GM23338 (cell line): ENCODE results near the gene ING3. TPM values are rescaled to one million over a fixed set of nuclear protein-coding genes. Genes with fewer than 3 reads are reported as not detected.

Experiments used
- ATAC-seq: fragments of 200-7000 bp; cut with Tn5 transposase; 3 replicates; pipeline ENCODE4 v1.9.1; 2020
- DNase-seq: peaks from one replicate; pipeline ENCODE4 v3.0.0-alpha.2; 2015; ENCODE audit warnings: low spot score
- H2AFZ ChIP-seq: fragments of 200-600 bp; sonication (generic); 2 replicates; pipeline ENCODE4 v1.8.0; 2016; ENCODE audit warnings: antibody characterized with exemption, mild to moderate bottlenecking, moderate library complexity
- H3F3A ChIP-seq: fragments of 200-600 bp; sonication (generic); replicated peaks from 2 replicates; pipeline ENCODE4 v1.8.0; 2017; ENCODE audit warnings: antibody characterized with exemption, mixed run types, low read depth
- H3K27ac ChIP-seq: fragments of 200-600 bp; sonication (generic); 2 replicates; pipeline ENCODE4 v1.6.1; 2016; ENCODE audit warnings: low read depth
- H3K27me3 ChIP-seq: fragments of 200-600 bp; sonication (generic); 2 replicates; pipeline ENCODE4 v1.8.0; 2016; ENCODE audit warnings: mild to moderate bottlenecking, mixed run types, moderate library complexity; ENCODE audit not compliant: insufficient read depth
- H3K36me3 ChIP-seq: fragments of 200-600 bp; sonication (generic); 2 replicates; pipeline ENCODE4 v1.8.0; 2016; ENCODE audit warnings: mild to moderate bottlenecking; ENCODE audit not compliant: insufficient read depth
- H3K4me1 ChIP-seq: fragments of 200-600 bp; sonication (generic); 2 replicates; pipeline ENCODE4 v1.8.0; 2016; ENCODE audit warnings: mild to moderate bottlenecking, moderate library complexity; ENCODE audit not compliant: insufficient read depth
- H3K4me2 ChIP-seq: fragments of 200-600 bp; sonication (generic); 2 replicates; pipeline ENCODE4 v1.7.1; 2017; ENCODE audit warnings: mixed run types
- H3K4me3 ChIP-seq: fragments of 200-600 bp; sonication (generic); 2 replicates; pipeline ENCODE4 v1.6.1; 2016; ENCODE audit warnings: mixed run types
- H3K79me2 ChIP-seq: fragments of 200-600 bp; sonication (generic); replicated peaks from 2 replicates; pipeline ENCODE4 v1.8.0; 2017; ENCODE audit warnings: mild to moderate bottlenecking; ENCODE audit not compliant: insufficient read depth
- H3K9me2 ChIP-seq: fragments of 200-600 bp; sonication (generic); 2 replicates; pipeline ENCODE4 v1.8.0; 2017; ENCODE audit not compliant: insufficient read depth
- H4K20me1 ChIP-seq: fragments of 200-600 bp; sonication (generic); replicated peaks from 2 replicates; pipeline ENCODE4 v1.8.0; 2017; ENCODE audit warnings: mild to moderate bottlenecking; ENCODE audit not compliant: insufficient read depth
- H3K27ac Mint-ChIP-seq: 2 replicates; pipeline ENCODE4 v1.8.0; 2020; ENCODE audit warnings: inconsistent platforms, mild to moderate bottlenecking, moderate library complexity, mixed read lengths
- H3K27me3 Mint-ChIP-seq: 3 replicates; pipeline ENCODE4 v1.8.0; 2022; ENCODE audit warnings: low read depth, mild to moderate bottlenecking, moderate library complexity, mixed read lengths, inconsistent platforms; ENCODE audit not compliant: insufficient read depth, poor library complexity
- H3K36me3 Mint-ChIP-seq: 3 replicates; pipeline ENCODE4 v1.8.0; 2021; ENCODE audit warnings: low read depth, mild to moderate bottlenecking, inconsistent platforms, moderate library complexity, mixed read lengths
- H3K4me1 Mint-ChIP-seq: 3 replicates; pipeline ENCODE4 v1.8.0; 2020; ENCODE audit warnings: mild to moderate bottlenecking, inconsistent platforms, mixed read lengths
- H3K4me3 Mint-ChIP-seq: 3 replicates; pipeline ENCODE4 v1.8.0; 2021; ENCODE audit warnings: moderate library complexity, mild to moderate bottlenecking, inconsistent platforms, mixed read lengths
- H3K9me3 Mint-ChIP-seq: 3 replicates; pipeline ENCODE4 v1.8.0; 2020; ENCODE audit warnings: moderate library complexity, mild to moderate bottlenecking, inconsistent platforms, mixed read lengths
- ETS1 ChIP-seq: IDR thresholded peaks from 2 replicates; pipeline ENCODE4 v1.6.1; 2016; ENCODE audit warnings: antibody characterized with exemption
- NANOG ChIP-seq: IDR thresholded peaks from 2 replicates; pipeline ENCODE4 v1.6.1; 2016; ENCODE audit warnings: antibody characterized with exemption, borderline replicate concordance
- POLR2AphosphoS5 ChIP-seq: IDR thresholded peaks from 2 replicates; pipeline ENCODE4 v1.6.1; 2016; ENCODE audit warnings: antibody characterized with exemption, low read depth
- STAT1 ChIP-seq: IDR thresholded peaks from one replicate; pipeline ENCODE4 v1.6.1; 2016; ENCODE audit warnings: antibody characterized with exemption; ENCODE audit not compliant: unreplicated experiment
- ZNF331 ChIP-seq: fragments of 250-450 bp; sonication (Bioruptor Pico); IDR thresholded peaks from 2 replicates; pipeline ENCODE4 v1.5.0; 2020; ENCODE audit warnings: low read depth, mild to moderate bottlenecking, moderate library complexity
- polyA plus RNA-seq: library from polyadenylated mRNA; unstranded; fragments of >200 nt; fragmentation: Nextera tagmentation; extraction: Ambion mirVana; gene quantifications from 2 replicates; pipeline ENCODE4 v1.2.1, GENCODE V29; 2016
- total RNA-seq: library from RNA; depleted of rRNA; stranded (reverse); fragments of >200 nt; shearing (Covaris generic); gene quantifications from 2 replicates; pipeline ENCODE4 v1.2.3, GENCODE V29; 2014
- TF ChIP-seq, protein P1 (sequence below): fragments of 250-450 bp; sonication (Bioruptor Pico); IDR thresholded peaks from 2 replicates; pipeline ENCODE4 v1.5.0; 2020; ENCODE audit warnings: mild to moderate bottlenecking, moderate library complexity

The ING3 gene
- total and polyA plus RNA-seq, 2 experiments from 2014 or later = 17.8 to 26.2 TPM

DNA sequence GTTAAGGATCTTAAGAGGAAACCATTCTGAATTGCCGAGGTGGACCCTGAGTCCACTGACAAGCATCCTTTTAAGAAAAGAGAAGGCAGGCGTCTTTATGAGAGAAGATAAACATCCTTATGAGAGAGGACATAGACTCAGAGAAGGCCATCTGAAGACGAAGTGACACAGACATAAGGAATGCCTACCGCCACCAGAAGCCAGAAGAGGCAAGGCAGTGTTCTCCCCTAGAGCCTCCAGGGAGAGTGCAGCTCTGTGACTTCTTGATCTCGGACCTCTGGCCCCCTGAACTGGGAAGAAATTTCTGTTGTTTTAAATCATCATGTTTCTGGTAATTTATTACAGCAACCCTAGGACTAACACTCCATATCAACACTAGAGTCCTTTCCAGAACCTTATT, 25.2 kb upstream of the ING3 start (continued):
- TF ChIP-seq, protein P1, sequence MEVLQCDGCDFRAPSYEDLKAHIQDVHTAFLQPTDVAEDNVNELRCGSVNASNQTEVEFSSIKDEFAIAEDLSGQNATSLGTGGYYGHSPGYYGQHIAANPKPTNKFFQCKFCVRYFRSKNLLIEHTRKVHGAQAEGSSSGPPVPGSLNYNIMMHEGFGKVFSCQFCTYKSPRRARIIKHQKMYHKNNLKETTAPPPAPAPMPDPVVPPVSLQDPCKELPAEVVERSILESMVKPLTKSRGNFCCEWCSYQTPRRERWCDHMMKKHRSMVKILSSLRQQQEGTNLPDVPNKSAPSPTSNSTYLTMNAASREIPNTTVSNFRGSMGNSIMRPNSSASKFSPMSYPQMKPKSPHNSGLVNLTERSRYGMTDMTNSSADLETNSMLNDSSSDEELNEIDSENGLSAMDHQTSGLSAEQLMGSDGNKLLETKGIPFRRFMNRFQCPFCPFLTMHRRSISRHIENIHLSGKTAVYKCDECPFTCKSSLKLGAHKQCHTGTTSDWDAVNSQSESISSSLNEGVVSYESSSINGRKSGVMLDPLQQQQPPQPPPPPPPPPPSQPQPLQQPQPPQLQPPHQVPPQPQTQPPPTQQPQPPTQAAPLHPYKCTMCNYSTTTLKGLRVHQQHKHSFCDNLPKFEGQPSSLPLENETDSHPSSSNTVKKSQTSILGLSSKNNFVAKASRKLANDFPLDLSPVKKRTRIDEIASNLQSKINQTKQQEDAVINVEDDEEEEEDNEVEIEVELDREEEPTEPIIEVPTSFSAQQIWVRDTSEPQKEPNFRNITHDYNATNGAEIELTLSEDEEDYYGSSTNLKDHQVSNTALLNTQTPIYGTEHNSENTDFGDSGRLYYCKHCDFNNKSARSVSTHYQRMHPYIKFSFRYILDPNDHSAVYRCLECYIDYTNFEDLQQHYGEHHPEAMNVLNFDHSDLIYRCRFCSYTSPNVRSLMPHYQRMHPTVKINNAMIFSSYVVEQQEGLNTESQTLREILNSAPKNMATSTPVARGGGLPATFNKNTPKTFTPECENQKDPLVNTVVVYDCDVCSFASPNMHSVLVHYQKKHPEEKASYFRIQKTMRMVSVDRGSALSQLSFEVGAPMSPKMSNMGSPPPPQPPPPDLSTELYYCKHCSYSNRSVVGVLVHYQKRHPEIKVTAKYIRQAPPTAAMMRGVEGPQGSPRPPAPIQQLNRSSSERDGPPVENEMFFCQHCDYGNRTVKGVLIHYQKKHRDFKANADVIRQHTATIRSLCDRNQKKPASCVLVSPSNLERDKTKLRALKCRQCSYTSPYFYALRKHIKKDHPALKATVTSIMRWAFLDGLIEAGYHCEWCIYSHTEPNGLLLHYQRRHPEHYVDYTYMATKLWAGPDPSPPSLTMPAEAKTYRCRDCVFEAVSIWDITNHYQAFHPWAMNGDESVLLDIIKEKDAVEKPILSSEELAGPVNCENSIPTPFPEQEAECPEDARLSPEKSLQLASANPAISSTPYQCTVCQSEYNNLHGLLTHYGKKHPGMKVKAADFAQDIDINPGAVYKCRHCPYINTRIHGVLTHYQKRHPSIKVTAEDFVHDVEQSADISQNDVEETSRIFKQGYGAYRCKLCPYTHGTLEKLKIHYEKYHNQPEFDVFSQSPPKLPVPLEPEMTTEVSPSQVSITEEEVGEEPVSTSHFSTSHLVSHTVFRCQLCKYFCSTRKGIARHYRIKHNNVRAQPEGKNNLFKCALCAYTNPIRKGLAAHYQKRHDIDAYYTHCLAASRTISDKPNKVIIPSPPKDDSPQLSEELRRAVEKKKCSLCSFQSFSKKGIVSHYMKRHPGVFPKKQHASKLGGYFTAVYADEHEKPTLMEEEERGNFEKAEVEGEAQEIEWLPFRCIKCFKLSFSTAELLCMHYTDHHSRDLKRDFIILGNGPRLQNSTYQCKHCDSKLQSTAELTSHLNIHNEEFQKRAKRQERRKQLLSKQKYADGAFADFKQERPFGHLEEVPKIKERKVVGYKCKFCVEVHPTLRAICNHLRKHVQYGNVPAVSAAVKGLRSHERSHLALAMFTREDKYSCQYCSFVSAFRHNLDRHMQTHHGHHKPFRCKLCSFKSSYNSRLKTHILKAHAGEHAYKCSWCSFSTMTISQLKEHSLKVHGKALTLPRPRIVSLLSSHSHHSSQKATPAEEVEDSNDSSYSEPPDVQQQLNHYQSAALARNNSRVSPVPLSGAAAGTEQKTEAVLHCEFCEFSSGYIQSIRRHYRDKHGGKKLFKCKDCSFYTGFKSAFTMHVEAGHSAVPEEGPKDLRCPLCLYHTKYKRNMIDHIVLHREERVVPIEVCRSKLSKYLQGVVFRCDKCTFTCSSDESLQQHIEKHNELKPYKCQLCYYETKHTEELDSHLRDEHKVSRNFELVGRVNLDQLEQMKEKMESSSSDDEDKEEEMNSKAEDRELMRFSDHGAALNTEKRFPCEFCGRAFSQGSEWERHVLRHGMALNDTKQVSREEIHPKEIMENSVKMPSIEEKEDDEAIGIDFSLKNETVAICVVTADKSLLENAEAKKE (CRISPR knock-in tag) = no peak

GRCh38 chr7:120926943-120927346, 23.6 kb upstream of the ING3 start:
- peak; percentile 75 for ATAC-seq
- no peaks in the 10 kb centered on the region for H3K36me3 Mint-ChIP-seq
- H3K27me3 Mint-ChIP-seq = no peaks in the 10 kb centered on the region
- TF ChIP-seq POLR2AphosphoS5 (no peak), ZNF331 (CRISPR knock-in tag) (no peak), NANOG (no peak), STAT1 (no peak), ETS1 (no peak)
- TF ChIP-seq, protein P1 (CRISPR knock-in tag) = peak; percentile 89

More at GRCh38 chr7:120926943-120927346, 23.6 kb upstream of the ING3 start:
- H3K4me2 ChIP-seq = peak overlapping the region; percentile 10; the same call in 1 of the 2 replicates
- DNase-seq = peak; percentile 52
- peaks cover 22% of the 10 kb centered on the region for H3K4me1 Mint-ChIP-seq
- H3K4me1 ChIP-seq = peaks cover 19% of the 10 kb centered on the region
- H3K36me3 ChIP-seq = no peaks in the 10 kb centered on the region
- H3F3A ChIP-seq = no peaks in the 10 kb centered on the region
- no peaks in the 10 kb centered on the region for H3K9me3 Mint-ChIP-seq
- H2AFZ ChIP-seq = peak overlapping the region; percentile 20; the same call in 1 of the 2 replicates
- H3K27ac ChIP-seq = no peak overlapping the region
- no peak overlapping the region for H3K4me3 ChIP-seq
- H3K4me3 Mint-ChIP-seq = no peak overlapping the region
- no peaks in the 10 kb centered on the region for H3K79me2 ChIP-seq
- peaks cover 9% of the 10 kb centered on the region; the same call in 1 of the 2 replicates for H3K9me2 ChIP-seq
- peak overlapping the region; percentile 91 for H3K27ac Mint-ChIP-seq
- no peaks in the 10 kb centered on the region for H4K20me1 ChIP-seq
- no peaks in the 10 kb centered on the region for H3K27me3 ChIP-seq
